Glutamatergic neuron (in vitro differentiated cells): Measurements from ENCODE around the gene TMEM37. TPM values are rescaled to one million over a fixed set of nuclear protein-coding genes. Genes with fewer than 3 reads are reported as not detected.

Source experiments
- DNase-seq: peaks from one replicate; pipeline ENCODE4 v3.0.0; 2022
- H3K27ac Mint-ChIP-seq: one replicate; pipeline ENCODE4 v1.8.0; 2020; ENCODE audit warnings: mild to moderate bottlenecking, mixed read lengths, inconsistent platforms; ENCODE audit not compliant: unreplicated experiment
- H3K27me3 Mint-ChIP-seq: one replicate; pipeline ENCODE4 v1.8.0; 2020; ENCODE audit warnings: mild to moderate bottlenecking, moderate library complexity, mixed read lengths, inconsistent platforms; ENCODE audit not compliant: unreplicated experiment
- H3K36me3 Mint-ChIP-seq: one replicate; pipeline ENCODE4 v1.8.0; 2020; ENCODE audit warnings: mild to moderate bottlenecking, mixed read lengths, inconsistent platforms; ENCODE audit not compliant: unreplicated experiment
- H3K4me1 Mint-ChIP-seq: one replicate; pipeline ENCODE4 v1.8.0; 2020; ENCODE audit warnings: mild to moderate bottlenecking, low read depth, mixed read lengths, inconsistent platforms; ENCODE audit not compliant: unreplicated experiment
- H3K4me3 Mint-ChIP-seq: one replicate; pipeline ENCODE4 v1.8.0; 2020; ENCODE audit warnings: mild to moderate bottlenecking, mixed read lengths, inconsistent platforms; ENCODE audit not compliant: unreplicated experiment
- H3K9me3 Mint-ChIP-seq: one replicate; pipeline ENCODE4 v1.8.0; 2020; ENCODE audit warnings: mild to moderate bottlenecking, moderate library complexity, mixed read lengths, inconsistent platforms; ENCODE audit not compliant: unreplicated experiment
- total RNA-seq: library from RNA; stranded (reverse); fragmentation: NEBNext Ultra II Directional; extraction: Animal tissue kit (Norgen Biotek cat#: 25700); gene quantifications from one replicate; pipeline ENCODE4 v1.2.1, GENCODE V29; 2021; ENCODE audit not compliant: unreplicated experiment
- TF ChIP-seq, protein P1 (sequence below): fragments of 200-600 bp; sonication (generic); IDR thresholded peaks from one replicate; pipeline ENCODE4 v1.5.0; 2021; ENCODE audit not compliant: partially characterized antibody, unreplicated experiment

Gene TMEM37
- total RNA-seq, 1 donor from 2014 or later: not detected

- no peak overlapping the region for H3K4me3 Mint-ChIP-seq
- H3K27me3 Mint-ChIP-seq: peaks cover 8% of the 10 kb centered on the region
- TF ChIP-seq, protein P1, sequence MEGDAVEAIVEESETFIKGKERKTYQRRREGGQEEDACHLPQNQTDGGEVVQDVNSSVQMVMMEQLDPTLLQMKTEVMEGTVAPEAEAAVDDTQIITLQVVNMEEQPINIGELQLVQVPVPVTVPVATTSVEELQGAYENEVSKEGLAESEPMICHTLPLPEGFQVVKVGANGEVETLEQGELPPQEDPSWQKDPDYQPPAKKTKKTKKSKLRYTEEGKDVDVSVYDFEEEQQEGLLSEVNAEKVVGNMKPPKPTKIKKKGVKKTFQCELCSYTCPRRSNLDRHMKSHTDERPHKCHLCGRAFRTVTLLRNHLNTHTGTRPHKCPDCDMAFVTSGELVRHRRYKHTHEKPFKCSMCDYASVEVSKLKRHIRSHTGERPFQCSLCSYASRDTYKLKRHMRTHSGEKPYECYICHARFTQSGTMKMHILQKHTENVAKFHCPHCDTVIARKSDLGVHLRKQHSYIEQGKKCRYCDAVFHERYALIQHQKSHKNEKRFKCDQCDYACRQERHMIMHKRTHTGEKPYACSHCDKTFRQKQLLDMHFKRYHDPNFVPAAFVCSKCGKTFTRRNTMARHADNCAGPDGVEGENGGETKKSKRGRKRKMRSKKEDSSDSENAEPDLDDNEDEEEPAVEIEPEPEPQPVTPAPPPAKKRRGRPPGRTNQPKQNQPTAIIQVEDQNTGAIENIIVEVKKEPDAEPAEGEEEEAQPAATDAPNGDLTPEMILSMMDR: peak; percentile 99
- DNase-seq: peak; percentile 63
- peaks cover 4% of the 10 kb centered on the region for H3K4me1 Mint-ChIP-seq
- peaks cover 1% of the 10 kb centered on the region for H3K9me3 Mint-ChIP-seq
- no peak overlapping the region for H3K27ac Mint-ChIP-seq
- H3K36me3 Mint-ChIP-seq: no peaks in the 10 kb centered on the region
Observed at GRCh38 chr2:119476301-119477112, 44.9 kb downstream of the TMEM37 start.

DNA sequence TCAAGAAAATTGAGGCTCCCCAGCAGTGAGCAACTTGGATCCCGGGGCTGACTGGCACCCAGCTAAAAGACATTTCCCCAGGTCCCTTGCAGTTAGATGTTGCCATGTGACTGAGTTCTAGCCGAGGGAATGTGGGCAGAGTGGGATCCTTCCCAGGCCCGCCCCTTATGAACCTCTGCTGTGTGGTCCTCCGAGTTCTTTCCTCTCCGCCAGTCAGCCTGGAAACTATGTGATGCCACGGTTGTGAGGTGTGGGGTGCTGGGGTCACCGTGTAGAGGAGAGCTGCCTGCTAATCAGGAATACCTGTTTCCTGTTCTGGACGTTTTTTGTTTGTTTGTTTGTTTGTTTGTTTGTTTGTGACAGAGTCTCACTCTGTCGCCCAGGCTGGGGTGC lies 45.5 kb downstream of the TMEM37 start:
- no peaks in the 10 kb centered on the region for H3K36me3 Mint-ChIP-seq
- no peak for DNase-seq

GRCh38 chr2:119478188-119478977 lies 46.7 kb downstream of the TMEM37 start:
- H3K36me3 Mint-ChIP-seq: no peaks in the 10 kb centered on the region
- H3K4me3 Mint-ChIP-seq: no peak overlapping the region
- DNase-seq: no peak
- peaks cover 4% of the 10 kb centered on the region for H3K4me1 Mint-ChIP-seq
- TF ChIP-seq, protein P1: no peak
- no peak overlapping the region for H3K27ac Mint-ChIP-seq
- peaks cover 10% of the 10 kb centered on the region for H3K27me3 Mint-ChIP-seq
- H3K9me3 Mint-ChIP-seq: peaks cover 1% of the 10 kb centered on the region

More for the DNA sequence above, 45.5 kb downstream of the TMEM37 start:
- H3K4me1 Mint-ChIP-seq: peaks cover 4% of the 10 kb centered on the region
- TF ChIP-seq, protein P1: no peak
- peaks cover 8% of the 10 kb centered on the region for H3K27me3 Mint-ChIP-seq
- H3K27ac Mint-ChIP-seq: no peak overlapping the region
- H3K9me3 Mint-ChIP-seq: peaks cover 1% of the 10 kb centered on the region
- no peak overlapping the region for H3K4me3 Mint-ChIP-seq

DNA sequence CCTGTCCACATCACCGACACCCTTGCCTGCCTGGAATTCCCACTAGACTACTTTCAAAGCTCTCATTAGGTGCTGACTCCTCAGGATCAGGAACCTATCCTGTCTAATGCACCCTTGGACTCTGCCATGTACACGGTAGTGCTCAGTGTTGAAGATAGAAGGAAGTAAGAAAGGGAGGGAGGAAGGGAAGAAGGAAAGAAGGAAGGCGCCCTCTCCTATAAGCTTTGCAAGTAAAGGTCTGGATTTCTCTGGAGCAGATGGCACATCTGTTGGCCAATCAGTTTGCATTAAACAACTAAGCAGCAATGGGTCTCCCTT lies 47.3 kb downstream of the TMEM37 start:
- Mint-ChIP-seq H3K4me3 (no peak overlapping the region), H3K4me1 (peaks cover 4% of the 10 kb centered on the region), H3K27me3 (peaks cover 10% of the 10 kb centered on the region), H3K27ac (no peak overlapping the region), H3K9me3 (peaks cover 1% of the 10 kb centered on the region), H3K36me3 (no peaks in the 10 kb centered on the region)
- DNase-seq: no peak
- TF ChIP-seq, protein P1: no peak

DNA sequence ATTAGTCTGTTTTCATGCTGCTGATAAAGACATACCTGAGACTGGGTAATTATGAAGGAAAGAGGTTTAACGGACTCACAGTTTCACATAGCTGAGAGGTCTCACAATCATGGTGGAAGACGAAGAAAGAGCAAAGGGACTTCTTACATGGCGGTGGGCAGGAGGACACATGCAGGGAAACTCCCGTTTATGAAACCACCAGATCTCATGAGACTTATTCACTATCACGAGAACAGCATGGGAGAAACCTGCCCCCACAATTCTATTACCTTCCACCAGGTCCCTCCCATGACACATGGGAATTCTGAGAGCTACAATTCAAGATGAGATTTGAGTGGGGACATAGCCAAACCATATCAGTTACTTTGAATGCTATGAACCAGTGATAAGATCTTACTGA lies 48.5 kb downstream of the TMEM37 start:
- Mint-ChIP-seq H3K27me3 (peaks cover 6% of the 10 kb centered on the region), H3K4me1 (peaks cover 1% of the 10 kb centered on the region), H3K4me3 (no peak overlapping the region), H3K27ac (no peak overlapping the region), H3K36me3 (no peaks in the 10 kb centered on the region), H3K9me3 (peaks cover 1% of the 10 kb centered on the region)
- TF ChIP-seq, protein P1: no peak
- no peak for DNase-seq
